ENCODE results near the gene HNF4A. TPM values are rescaled to one million over a fixed set of nuclear protein-coding genes. Genes with fewer than 3 reads are reported as not detected.

The HNF4A gene
- total and polyA plus RNA-seq, 2 of the 13 experiments (the other 11 are each of a cell fraction or from before 2014, with no cell fraction given), result 80.9 to 169 TPM

GRCh38 chr20:44394702-44395460, 39.4 kb downstream of the HNF4A start (continued):
- peak; percentile 99 for TF ChIP-seq SALL1 (CRISPR knock-in tag; IDR thresholded peaks at IDR 0.05)
- peak; percentile 100 for TF ChIP-seq TBX2 (CRISPR knock-in tag; IDR thresholded peaks at IDR 0.05; ENCODE audit: borderline replicate concordance)
- TF ChIP-seq, protein P1, sequence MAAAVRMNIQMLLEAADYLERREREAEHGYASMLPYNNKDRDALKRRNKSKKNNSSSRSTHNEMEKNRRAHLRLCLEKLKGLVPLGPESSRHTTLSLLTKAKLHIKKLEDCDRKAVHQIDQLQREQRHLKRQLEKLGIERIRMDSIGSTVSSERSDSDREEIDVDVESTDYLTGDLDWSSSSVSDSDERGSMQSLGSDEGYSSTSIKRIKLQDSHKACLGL (CRISPR knock-in tag; IDR thresholded peaks at IDR 0.05), result peak; percentile 41; the same call in 1 of the 2 replicates
- peak; percentile 51; the same call in 1 of the 2 replicates for TF ChIP-seq GMEB2 (CRISPR knock-in tag; IDR thresholded peaks at IDR 0.05; ENCODE audit: low read depth)
- TF ChIP-seq FOSL2 (CRISPR knock-in tag; IDR thresholded peaks at IDR 0.05), result peak; percentile 94
- TF ChIP-seq ZNF589 (CRISPR knock-in tag; conservative IDR thresholded peaks at IDR 0.05), result no peak; the same call in 1 of the 2 replicates
- TF ChIP-seq, protein P2, sequence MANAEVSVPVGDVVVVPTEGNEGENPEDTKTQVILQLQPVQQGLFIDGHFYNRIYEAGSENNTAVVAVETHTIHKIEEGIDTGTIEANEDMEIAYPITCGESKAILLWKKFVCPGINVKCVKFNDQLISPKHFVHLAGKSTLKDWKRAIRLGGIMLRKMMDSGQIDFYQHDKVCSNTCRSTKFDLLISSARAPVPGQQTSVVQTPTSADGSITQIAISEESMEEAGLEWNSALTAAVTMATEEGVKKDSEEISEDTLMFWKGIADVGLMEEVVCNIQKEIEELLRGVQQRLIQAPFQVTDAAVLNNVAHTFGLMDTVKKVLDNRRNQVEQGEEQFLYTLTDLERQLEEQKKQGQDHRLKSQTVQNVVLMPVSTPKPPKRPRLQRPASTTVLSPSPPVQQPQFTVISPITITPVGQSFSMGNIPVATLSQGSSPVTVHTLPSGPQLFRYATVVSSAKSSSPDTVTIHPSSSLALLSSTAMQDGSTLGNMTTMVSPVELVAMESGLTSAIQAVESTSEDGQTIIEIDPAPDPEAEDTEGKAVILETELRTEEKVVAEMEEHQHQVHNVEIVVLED (CRISPR knock-in tag; IDR thresholded peaks at IDR 0.05; ENCODE audit: borderline replicate concordance), result peak; percentile 68; the same call in 1 of the 2 replicates
- TF ChIP-seq ZNF556 (CRISPR knock-in tag; IDR thresholded peaks at IDR 0.05; ENCODE audit: borderline replicate concordance), result peak; percentile 98
- no peak for TF ChIP-seq TAF15 (IDR thresholded peaks at IDR 0.05; ENCODE audit: low read depth, low read length, poor library complexity, severe bottlenecking)
- no peak; the same call in 1 of the 2 replicates for TF ChIP-seq ZZZ3 (CRISPR knock-in tag; IDR thresholded peaks at IDR 0.05; ENCODE audit: borderline replicate concordance)
- TF ChIP-seq DR1 (CRISPR knock-in tag; IDR thresholded peaks at IDR 0.05), result peak; percentile 42; the same call in 1 of the 2 replicates
- TF ChIP-seq BRCA1 (CRISPR knock-in tag; IDR thresholded peaks at IDR 0.05), result no peak
- TF ChIP-seq ZGPAT (CRISPR knock-in tag; IDR thresholded peaks at IDR 0.05), result peak; percentile 100
- TF ChIP-seq NFATC3 (CRISPR knock-in tag; IDR thresholded peaks at IDR 0.05), result peak; percentile 71; the same call in 1 of the 2 replicates
- no peak for TF ChIP-seq ZC3H4 (CRISPR knock-in tag; IDR thresholded peaks at IDR 0.05; ENCODE audit: borderline replicate concordance)
- TF ChIP-seq ETV5 (CRISPR knock-in tag; IDR thresholded peaks at IDR 0.05; ENCODE audit: borderline replicate concordance), result peak; percentile 92; the same call in 1 of the 2 replicates
- peak; percentile 74; the same call in 1 of the 2 replicates for TF ChIP-seq KMT2B (CRISPR knock-in tag; IDR thresholded peaks at IDR 0.05)
- peak; percentile 99 for TF ChIP-seq ZNF607 (CRISPR knock-in tag; IDR thresholded peaks at IDR 0.05; ENCODE audit: borderline replicate concordance)
- no peak for TF ChIP-seq TEAD2 (CRISPR knock-in tag; IDR thresholded peaks at IDR 0.05)
- peak; percentile 20; the same call in 1 of the 2 replicates for TF ChIP-seq ISX (CRISPR knock-in tag; conservative IDR thresholded peaks at IDR 0.05)
- no peak for TF ChIP-seq U2AF2 (IDR thresholded peaks at IDR 0.05; ENCODE audit: low read depth, low read length)
- TF ChIP-seq TARDBP (CRISPR knock-in tag; IDR thresholded peaks at IDR 0.05), result peak; percentile 100
- TF ChIP-seq HOXA9 (CRISPR knock-in tag; IDR thresholded peaks at IDR 0.05; ENCODE audit: borderline replicate concordance), result no peak
- peak; percentile 87 for TF ChIP-seq NR2F6 (IDR thresholded peaks at IDR 0.05)
- peak; percentile 99 for TF ChIP-seq NR2F6 (CRISPR knock-in tag; IDR thresholded peaks at IDR 0.05)
- no peak for TF ChIP-seq SUZ12 (IDR thresholded peaks at IDR 0.05; ENCODE audit: low read depth, low read length)
